ENCODE measurements around the gene ADGRD1.
"Not testable (repeated sequence)": the region's sequence is repeated elsewhere in the genome, so short reads cannot be mapped to it uniquely, and the experiment has no call there.

ADGRD1 gene

GRCh38 chr12:131055596-131056233 lies 102.0 kb downstream of the ADGRD1 start:
- no peak for DNase-seq (ENCODE audit: low spot score)

- DNase-seq (ENCODE audit: low spot score): no peak
These were observed 102.9 kb downstream of the ADGRD1 start for GRCh38 chr12:131056626-131057025.

GRCh38 chr12:131057211-131057721 lies 103.6 kb downstream of the ADGRD1 start:
- DNase-seq (ENCODE audit: low spot score): no peak

GRCh38 chr12:131057722-131058515 lies 104.2 kb downstream of the ADGRD1 start:
- DNase-seq (ENCODE audit: low spot score): no peak

GRCh38 chr12:131058700-131059099 lies 105.0 kb downstream of the ADGRD1 start:
- no peak for DNase-seq (ENCODE audit: low spot score)

- no peak for DNase-seq (ENCODE audit: low spot score)
These were observed 106.5 kb downstream of the ADGRD1 start for GRCh38 chr12:131060011-131060703.

- DNase-seq (ENCODE audit: low spot score): no peak
These were observed 107.5 kb downstream of the ADGRD1 start for GRCh38 chr12:131061041-131061806.

- no peak for DNase-seq (ENCODE audit: low spot score)
These were observed 109.7 kb downstream of the ADGRD1 start for GRCh38 chr12:131063413-131063812.

- no peak for DNase-seq (ENCODE audit: low spot score)
These were observed 110.3 kb downstream of the ADGRD1 start for GRCh38 chr12:131063960-131064359.

GRCh38 chr12:131065279-131065678 lies 111.6 kb downstream of the ADGRD1 start:
- DNase-seq (ENCODE audit: low spot score): no peak

GRCh38 chr12:131065801-131066200 lies 112.1 kb downstream of the ADGRD1 start:
- DNase-seq (ENCODE audit: low spot score): no peak

GRCh38 chr12:131066207-131066885 lies 112.6 kb downstream of the ADGRD1 start:
- no peak for DNase-seq (ENCODE audit: low spot score)

GRCh38 chr12:131066886-131067490 lies 113.3 kb downstream of the ADGRD1 start:
- no peak for DNase-seq (ENCODE audit: low spot score)

GRCh38 chr12:131067981-131068851 lies 114.5 kb downstream of the ADGRD1 start:
- no peak for DNase-seq (ENCODE audit: low spot score)

- not testable (repeated sequence) for DNase-seq (ENCODE audit: low spot score)
These were observed 115.4 kb downstream of the ADGRD1 start for GRCh38 chr12:131068926-131069720.

GRCh38 chr12:131070136-131070535 lies 116.4 kb downstream of the ADGRD1 start:
- DNase-seq (ENCODE audit: low spot score): not testable (repeated sequence)

- DNase-seq (ENCODE audit: low spot score): not testable (repeated sequence)
These were observed 117.0 kb downstream of the ADGRD1 start for GRCh38 chr12:131070668-131071067.

GRCh38 chr12:131071234-131071820 lies 117.6 kb downstream of the ADGRD1 start:
- DNase-seq (ENCODE audit: low spot score): not testable (repeated sequence)

GRCh38 chr12:131071950-131072349 lies 118.2 kb downstream of the ADGRD1 start:
- DNase-seq (ENCODE audit: low spot score): not testable (repeated sequence)

Data from iPS-NIHi11 (cell line).